ENCODE measurements around the gene PCDHA3. TPM values are rescaled to one million over a fixed set of nuclear protein-coding genes. Genes with fewer than 3 reads are reported as not detected.

The PCDHA3 gene
- total and polyA plus RNA-seq, 2 of the 8 experiments (the other 6 are each of a cell fraction or from before 2014, with no cell fraction given), result 0.48 to 0.67 TPM

DNA sequence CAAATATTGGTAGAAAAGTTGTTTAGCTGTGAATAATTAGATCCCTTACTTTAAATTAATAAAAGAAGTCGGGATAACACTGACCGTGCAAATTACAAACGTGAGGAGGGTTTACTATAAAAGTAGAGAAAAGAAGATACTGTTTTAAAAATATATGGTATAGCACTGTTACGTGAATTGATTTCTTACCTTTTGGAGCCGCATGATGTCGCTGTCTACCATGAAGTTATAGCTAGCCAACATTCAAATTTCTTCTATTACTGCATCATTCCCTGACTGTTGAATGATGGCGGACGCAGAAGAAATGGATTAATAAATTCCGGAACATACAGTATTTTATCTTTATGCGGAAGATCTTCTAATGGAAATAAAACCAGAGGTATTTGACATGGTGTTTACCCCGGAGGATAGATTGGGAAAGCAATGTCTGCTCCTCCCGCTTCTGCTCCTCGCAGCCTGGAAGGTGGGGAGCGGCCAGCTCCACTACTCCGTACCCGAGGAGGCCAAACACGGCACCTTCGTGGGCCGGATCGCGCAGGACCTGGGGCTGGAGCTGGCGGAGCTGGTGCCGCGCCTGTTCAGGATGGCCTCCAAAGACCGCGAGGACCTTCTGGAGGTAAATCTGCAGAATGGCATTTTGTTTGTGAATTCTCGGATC lies 27.0 kb downstream of the PCDHA3 start, which contains the start of gene PCDHA6:
Gene PCDHA6, plus strand, starts transcription at position 257 of the 658 bp plus-strand sequence. Its CDS starts 132 bp downstream, at position 389.
- Histone ChIP-seq H3K79me1 (ENCODE audit: low read depth, low read length) (no peaks in the 10 kb centered on the region), H4K8ac (ENCODE audit: extremely low read depth, insufficient read depth, low read length) (peak within 1 kb of the TSS; percentile 4; the same call in 1 of the 2 replicates), H3K27me3 (replicated peaks in 1 of 4; ENCODE audit: control insufficient read depth in 3 of 4, extremely low read depth in 1 of 4, insufficient read depth in 3 of 4, low read length in 3 of 4) (no peaks in the 10 kb centered on the region), H2BK12ac (ENCODE audit: low read depth, low read length) (no peak within 1 kb of the TSS), H3K9me3 (ENCODE audit: insufficient read depth in 2 of 2, low read depth in 1 of 2, low read length in 1 of 2) (peaks cover 0 to 12% of the 10 kb centered on the region in 2 experiments; a peak in 1 of 4 replicates), H4K5ac (ENCODE audit: insufficient read length, low read depth, low read length) (no peak within 1 kb of the TSS), H3K14ac (ENCODE audit: insufficient read length) (no peak within 1 kb of the TSS), H3K4me1 (replicated peaks in 1 of 4; ENCODE audit: control insufficient read depth in 3 of 4, insufficient read depth in 4 of 4, low read length in 3 of 4) (no peaks in the 10 kb centered on the region), H3K36me3 (ENCODE audit: control insufficient read depth in 2 of 4, insufficient read depth in 4 of 4, low read length in 3 of 4) (peaks cover 0 to 3% (median 0%) of the 10 kb centered on the region in 4 experiments; a peak in 1 of 8 replicates), H3K4me3 (ENCODE audit: extremely low read depth in 1 of 4, insufficient read depth in 2 of 4, low read depth in 3 of 4, low read length in 4 of 4) (peak within 1 kb of the TSS in 1 of 4 experiments; percentile 62; a peak in 2 of 8 replicates), H4K91ac (replicated peaks; ENCODE audit: insufficient read length, low read length) (no peak within 1 kb of the TSS), H3K27ac (ENCODE audit: low read depth, low read length) (no peak within 1 kb of the TSS), H2BK120ac (replicated peaks; ENCODE audit: low read depth, low read length) (no peak within 1 kb of the TSS), H4K20me1 (replicated peaks in 1 of 2; ENCODE audit: control insufficient read depth in 1 of 2, insufficient read depth in 2 of 2, low read length in 2 of 2) (peaks cover 0 to 1% of the 10 kb centered on the region in 2 experiments), H3K23me2 (ENCODE audit: low read depth, low read length) (no peaks in the 10 kb centered on the region), H3K4ac (replicated peaks; ENCODE audit: insufficient read length, low read depth, low read length) (no peak within 1 kb of the TSS), H2AK5ac (ENCODE audit: low read depth, low read length) (no peak within 1 kb of the TSS), H3K9ac (replicated peaks in 1 of 4; ENCODE audit: extremely low read depth in 1 of 4, low read depth in 3 of 4, low read length in 3 of 4) (peak within 1 kb of the TSS in 1 of 4 experiments; percentile 45; a peak in 1 of 7 replicates), H2BK20ac (ENCODE audit: low read length) (no peak within 1 kb of the TSS), H2BK5ac (ENCODE audit: low read depth, low read length) (no peak within 1 kb of the TSS), H3K79me2 (ENCODE audit: control insufficient read depth in 1 of 2, insufficient read depth in 2 of 2, low read length in 2 of 2) (no peaks in the 10 kb centered on the region; a peak in 1 of 4 replicates), H3K18ac (ENCODE audit: extremely low read depth, low read length) (no peak within 1 kb of the TSS; the same call in 1 of the 2 replicates), H3K56ac (replicated peaks; ENCODE audit: insufficient read length, low read depth, low read length) (no peak within 1 kb of the TSS), H3K4me2 (ENCODE audit: insufficient read depth in 1 of 2, low read depth in 2 of 2, low read length in 2 of 2) (no peak within 1 kb of the TSS; a peak in 1 of 4 replicates), H2AFZ (ENCODE audit: low read length) (no peak within 1 kb of the TSS), H3K23ac (ENCODE audit: insufficient read length) (no peak within 1 kb of the TSS), H2BK15ac (ENCODE audit: low read length) (no peak within 1 kb of the TSS)
- WGBS, 2 experiments (ENCODE audit: extremely low coverage in 1 of 2, insufficient coverage in 1 of 2, insufficient read length in 1 of 2, insufficient replicate concordance in 2 of 2, low coverage in 1 of 2, low lambda C conversion rate in 2 of 2, missing lambda C conversion rate in 1 of 2), result 94% methylated on average over 25 of the region's 27 CpGs; no CpG with 5 or more reads in 1 of the 2 experiments
- FAIRE-seq (no peak), DNase-seq (ENCODE audit: low read depth in 1 of 2, low spot score in 2 of 2) (no peak)
- ChIA-PET POLR2A (ENCODE audit: partially characterized antibody) (interaction anchor here (0.7 to 1.8 kb wide), 9 partner anchors 9 to 267 kb away, joined by 3 to 5 read pairs (median 4); partner anchors contain the start of genes PCDHA1, PCDHA12, PCDHA8 and PCDHB2), CTCF (ENCODE audit: partially characterized antibody) (interaction anchor here (0.7 to 6.0 kb wide), 30 partner anchors 8 to 254 kb away, joined by 3 to 58 read pairs (median 4); partner anchors contain the start of genes PCDHA1, PCDHA10, PCDHA11 and PCDHA2)
- TF ChIP-seq RAD21 (IDR thresholded peaks at IDR 0.05 in 1 of 2, conservative IDR thresholded peaks at IDR 0.05 in 1 of 2; ENCODE audit: low read depth in 2 of 2, low read length in 2 of 2) (no peak), CTBP2 (IDR thresholded peaks at IDR 0.05; ENCODE audit: borderline replicate concordance, insufficient read depth, insufficient read length, low read length) (no peak), EZH2 (IDR thresholded peaks at IDR 0.05; ENCODE audit: low read depth, low read length, severe bottlenecking) (no peak), JUN (IDR thresholded peaks at IDR 0.05; ENCODE audit: low read depth, low read length) (no peak), SIX5 (IDR thresholded peaks at IDR 0.05; ENCODE audit: low read depth, low read length) (no peak)
- TF ChIP-seq, protein P1, sequence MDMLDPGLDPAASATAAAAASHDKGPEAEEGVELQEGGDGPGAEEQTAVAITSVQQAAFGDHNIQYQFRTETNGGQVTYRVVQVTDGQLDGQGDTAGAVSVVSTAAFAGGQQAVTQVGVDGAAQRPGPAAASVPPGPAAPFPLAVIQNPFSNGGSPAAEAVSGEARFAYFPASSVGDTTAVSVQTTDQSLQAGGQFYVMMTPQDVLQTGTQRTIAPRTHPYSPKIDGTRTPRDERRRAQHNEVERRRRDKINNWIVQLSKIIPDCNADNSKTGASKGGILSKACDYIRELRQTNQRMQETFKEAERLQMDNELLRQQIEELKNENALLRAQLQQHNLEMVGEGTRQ (IDR thresholded peaks at IDR 0.05; ENCODE audit: low read length), result no peak
